GM12891 (cell line): ENCODE results near the gene GDI1.

ENCODE experiments used
- POLR2A ChIP-seq: IDR thresholded peaks from 2 replicates; pipeline ENCODE4 v1.6.1; 2011; ENCODE audit warnings: low read depth, low read length, control low read depth
- POLR2AphosphoS5 ChIP-seq: IDR thresholded peaks from 2 replicates; pipeline ENCODE4 v1.6.1; 2011; ENCODE audit warnings: low read depth, low read length, control low read depth
- POU2F2 ChIP-seq: IDR thresholded peaks from 2 replicates; pipeline ENCODE4 v1.6.1; 2011; ENCODE audit warnings: low read depth, mild to moderate bottlenecking, control low read depth, low read length, moderate library complexity
- SPI1 ChIP-seq: IDR thresholded peaks from 2 replicates; pipeline ENCODE4 v1.6.1; 2011; ENCODE audit warnings: low read depth, low read length, control low read depth
- TAF1 ChIP-seq: IDR thresholded peaks from 2 replicates; pipeline ENCODE4 v1.6.1; 2011; ENCODE audit warnings: low read depth, low read length, control low read depth

DNA sequence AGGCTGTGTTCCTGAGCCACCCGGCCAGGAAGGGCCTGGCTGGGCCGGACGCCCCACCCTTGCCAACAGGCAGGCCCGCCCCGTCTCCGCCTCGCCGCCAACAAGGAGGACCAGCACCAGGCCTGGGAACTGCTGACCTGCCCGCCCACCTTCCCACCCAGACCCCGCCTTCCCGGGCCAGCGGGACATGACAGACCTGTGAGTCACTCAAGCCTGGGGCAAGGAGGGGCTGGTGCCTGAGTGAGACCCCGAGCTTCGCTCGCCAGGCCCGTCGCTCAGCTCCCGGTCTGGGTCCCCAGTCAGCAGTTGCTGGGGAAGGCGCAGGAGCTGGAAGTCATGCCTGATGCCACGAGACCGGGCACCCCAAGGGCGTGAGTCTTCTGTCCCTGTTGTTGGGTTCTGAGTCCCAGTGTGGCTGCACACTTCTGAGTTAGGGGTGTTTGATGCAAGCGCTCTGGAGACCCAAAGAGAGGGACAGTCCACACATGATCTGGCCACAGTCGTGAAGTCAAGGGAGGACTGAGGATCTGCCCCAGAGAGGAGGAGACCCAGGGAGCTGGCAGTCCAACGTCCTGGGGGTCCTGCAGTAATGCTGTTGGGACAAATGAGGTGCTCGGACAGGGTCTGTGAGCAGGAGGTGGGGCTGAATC is 27.6 kb upstream of the GDI1 start, which contains the start of gene DNASE1L1:
- TF ChIP-seq POLR2A (no peak), TAF1 (no peak), SPI1 (no peak), POLR2AphosphoS5 (no peak), POU2F2 (no peak)
